Measurements from ENCODE around the gene KRT7. TPM values are rescaled to one million over a fixed set of nuclear protein-coding genes. Genes with fewer than 3 reads are reported as not detected.

KRT7 gene
- total RNA-seq, 1 donor from 2014 or later: not detected

GRCh38 chr12:52258335-52258901 is 25.4 kb downstream of the KRT7 start:
- peaks cover 65% of the 10 kb centered on the region for H3K27me3 Mint-ChIP-seq (ENCODE audit: low read depth)
- peak; percentile 40 for DNase-seq (ENCODE audit: low read depth, low spot score)
- H3K4me3 Mint-ChIP-seq: no peak overlapping the region
- H3K9me3 Mint-ChIP-seq: peaks cover 7% of the 10 kb centered on the region
- TF ChIP-seq CTCF (conservative IDR thresholded peaks at IDR 0.05): no peak
- H3K27ac Mint-ChIP-seq (ENCODE audit: unreplicated experiment): no peak overlapping the region
- peaks cover 15% of the 10 kb centered on the region for H3K4me1 Mint-ChIP-seq
- H3K36me3 Mint-ChIP-seq (ENCODE audit: low read depth): no peaks in the 10 kb centered on the region

GRCh38 chr12:52259657-52260243 is 26.7 kb downstream of the KRT7 start:
- H3K4me3 Mint-ChIP-seq: no peak overlapping the region
- peaks cover 7% of the 10 kb centered on the region for H3K9me3 Mint-ChIP-seq
- TF ChIP-seq CTCF (conservative IDR thresholded peaks at IDR 0.05): no peak
- no peak overlapping the region for H3K27ac Mint-ChIP-seq (ENCODE audit: unreplicated experiment)
- H3K4me1 Mint-ChIP-seq: peaks cover 15% of the 10 kb centered on the region
- no peaks in the 10 kb centered on the region for H3K36me3 Mint-ChIP-seq (ENCODE audit: low read depth)
- peaks cover 61% of the 10 kb centered on the region for H3K27me3 Mint-ChIP-seq (ENCODE audit: low read depth)
- no peak for DNase-seq (ENCODE audit: low read depth, low spot score)

GRCh38 chr12:52260361-52261207 is 27.5 kb downstream of the KRT7 start:
- H3K36me3 Mint-ChIP-seq (ENCODE audit: low read depth): no peaks in the 10 kb centered on the region
- no peak for DNase-seq (ENCODE audit: low read depth, low spot score)
- peaks cover 52% of the 10 kb centered on the region for H3K27me3 Mint-ChIP-seq (ENCODE audit: low read depth)
- peaks cover 15% of the 10 kb centered on the region for H3K4me1 Mint-ChIP-seq
- H3K9me3 Mint-ChIP-seq: peaks cover 7% of the 10 kb centered on the region
- TF ChIP-seq CTCF (conservative IDR thresholded peaks at IDR 0.05): no peak
- H3K27ac Mint-ChIP-seq (ENCODE audit: unreplicated experiment): no peak overlapping the region
- H3K4me3 Mint-ChIP-seq: no peak overlapping the region

- no peak for TF ChIP-seq CTCF (conservative IDR thresholded peaks at IDR 0.05)
- Mint-ChIP-seq H3K27me3 (ENCODE audit: low read depth) (peaks cover 47% of the 10 kb centered on the region), H3K4me1 (peaks cover 15% of the 10 kb centered on the region), H3K36me3 (ENCODE audit: low read depth) (no peaks in the 10 kb centered on the region), H3K27ac (ENCODE audit: unreplicated experiment) (no peak overlapping the region), H3K9me3 (peaks cover 7% of the 10 kb centered on the region), H3K4me3 (no peak overlapping the region)
- no peak for DNase-seq (ENCODE audit: low read depth, low spot score)
Observed at GRCh38 chr12:52261208-52261484, 28.1 kb downstream of the KRT7 start.

- no peak overlapping the region for H3K27ac Mint-ChIP-seq (ENCODE audit: unreplicated experiment)
- DNase-seq (ENCODE audit: low read depth, low spot score): no peak
- peaks cover 7% of the 10 kb centered on the region for H3K9me3 Mint-ChIP-seq
- peaks cover 12% of the 10 kb centered on the region for H3K4me1 Mint-ChIP-seq
- H3K36me3 Mint-ChIP-seq (ENCODE audit: low read depth): no peaks in the 10 kb centered on the region
- H3K4me3 Mint-ChIP-seq: no peak overlapping the region
- H3K27me3 Mint-ChIP-seq (ENCODE audit: low read depth): peaks cover 35% of the 10 kb centered on the region
- TF ChIP-seq CTCF (conservative IDR thresholded peaks at IDR 0.05): no peak
Observed at GRCh38 chr12:52262286-52262685, 29.2 kb downstream of the KRT7 start.

All from neural crest cell (in vitro differentiated cells).